ENCODE results near the gene TMEM178B. TPM values are rescaled to one million over a fixed set of nuclear protein-coding genes. Genes with fewer than 3 reads are reported as not detected.

Gene TMEM178B
- total RNA-seq, 1 donor from 2014 or later, result 19.7 TPM

- H3K4me1 Mint-ChIP-seq, result peaks cover 59% of the 10 kb centered on the region
These were observed 48.9 kb downstream of the TMEM178B start for GRCh38 chr7:141122736-141123135.

DNA sequence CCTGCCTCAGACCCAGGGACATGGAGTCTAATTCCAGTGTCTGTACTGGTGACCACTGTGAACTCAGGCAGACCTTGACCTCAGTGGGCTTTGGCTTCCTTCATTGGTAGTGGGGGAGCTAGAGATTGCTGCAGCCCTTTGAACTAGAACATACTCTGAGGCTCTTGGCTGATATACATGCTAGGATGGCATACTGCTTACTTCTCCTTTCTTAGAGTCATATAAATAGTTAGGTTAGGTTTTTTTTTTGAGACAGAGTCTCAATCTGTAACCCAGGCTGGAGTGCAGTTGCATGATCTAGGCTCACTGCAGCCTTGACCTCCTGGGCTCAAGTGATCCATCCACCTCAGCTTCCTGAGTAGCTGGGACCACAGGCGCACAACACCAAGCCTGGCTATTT, 49.7 kb downstream of the TMEM178B start:
- TF ChIP-seq, protein P1, sequence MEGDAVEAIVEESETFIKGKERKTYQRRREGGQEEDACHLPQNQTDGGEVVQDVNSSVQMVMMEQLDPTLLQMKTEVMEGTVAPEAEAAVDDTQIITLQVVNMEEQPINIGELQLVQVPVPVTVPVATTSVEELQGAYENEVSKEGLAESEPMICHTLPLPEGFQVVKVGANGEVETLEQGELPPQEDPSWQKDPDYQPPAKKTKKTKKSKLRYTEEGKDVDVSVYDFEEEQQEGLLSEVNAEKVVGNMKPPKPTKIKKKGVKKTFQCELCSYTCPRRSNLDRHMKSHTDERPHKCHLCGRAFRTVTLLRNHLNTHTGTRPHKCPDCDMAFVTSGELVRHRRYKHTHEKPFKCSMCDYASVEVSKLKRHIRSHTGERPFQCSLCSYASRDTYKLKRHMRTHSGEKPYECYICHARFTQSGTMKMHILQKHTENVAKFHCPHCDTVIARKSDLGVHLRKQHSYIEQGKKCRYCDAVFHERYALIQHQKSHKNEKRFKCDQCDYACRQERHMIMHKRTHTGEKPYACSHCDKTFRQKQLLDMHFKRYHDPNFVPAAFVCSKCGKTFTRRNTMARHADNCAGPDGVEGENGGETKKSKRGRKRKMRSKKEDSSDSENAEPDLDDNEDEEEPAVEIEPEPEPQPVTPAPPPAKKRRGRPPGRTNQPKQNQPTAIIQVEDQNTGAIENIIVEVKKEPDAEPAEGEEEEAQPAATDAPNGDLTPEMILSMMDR (conservative IDR thresholded peaks at IDR 0.05), result no peak
- Mint-ChIP-seq H3K4me3 (no peak overlapping the region), H3K36me3 (ENCODE audit: low read depth) (peaks cover 4% of the 10 kb centered on the region), H3K27ac (ENCODE audit: unreplicated experiment) (no peak overlapping the region), H3K27me3 (ENCODE audit: low read depth) (no peaks in the 10 kb centered on the region), H3K9me3 (peaks cover 4% of the 10 kb centered on the region), H3K4me1 (peaks cover 62% of the 10 kb centered on the region)
- no peak for DNase-seq (ENCODE audit: low read depth, low spot score)

More at GRCh38 chr7:141122736-141123135, 48.9 kb downstream of the TMEM178B start:
- peaks cover 4% of the 10 kb centered on the region for H3K36me3 Mint-ChIP-seq (ENCODE audit: low read depth)
- H3K27ac Mint-ChIP-seq (ENCODE audit: unreplicated experiment), result no peak overlapping the region
- peaks cover 4% of the 10 kb centered on the region for H3K9me3 Mint-ChIP-seq
- TF ChIP-seq, protein P1 (conservative IDR thresholded peaks at IDR 0.05), result no peak
- no peak for DNase-seq (ENCODE audit: low read depth, low spot score)
- no peak overlapping the region for H3K4me3 Mint-ChIP-seq
- H3K27me3 Mint-ChIP-seq (ENCODE audit: low read depth), result no peaks in the 10 kb centered on the region

GRCh38 chr7:141126107-141126506, 52.2 kb downstream of the TMEM178B start:
- Mint-ChIP-seq H3K9me3 (peaks cover 4% of the 10 kb centered on the region), H3K4me1 (peaks cover 67% of the 10 kb centered on the region), H3K4me3 (peak overlapping the region; percentile 65), H3K27me3 (ENCODE audit: low read depth) (no peaks in the 10 kb centered on the region), H3K36me3 (ENCODE audit: low read depth) (peaks cover 4% of the 10 kb centered on the region), H3K27ac (ENCODE audit: unreplicated experiment) (peak overlapping the region; percentile 86)
- TF ChIP-seq, protein P1 (conservative IDR thresholded peaks at IDR 0.05), result no peak
- DNase-seq (ENCODE audit: low read depth, low spot score), result no peak

DNA sequence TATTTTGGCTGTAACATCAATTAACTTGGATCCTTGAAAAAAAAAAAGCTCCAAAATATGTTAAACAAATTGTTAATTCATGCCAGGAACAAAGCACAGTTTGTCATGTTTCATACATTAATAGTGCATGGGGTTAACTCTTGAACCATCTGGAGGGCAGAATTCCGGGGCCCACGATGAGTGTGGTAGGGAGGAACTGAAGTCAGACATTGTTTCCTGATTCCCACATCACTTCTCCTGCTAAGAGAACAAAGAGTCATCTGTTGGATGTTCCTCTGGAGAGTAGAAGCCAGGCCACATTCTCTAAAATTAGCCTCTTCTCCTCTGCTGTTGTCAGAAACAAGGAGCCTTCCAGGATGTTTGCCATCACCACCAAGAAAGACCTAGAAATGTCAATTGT, 54.6 kb downstream of the TMEM178B start:
- Mint-ChIP-seq H3K27ac (ENCODE audit: unreplicated experiment) (peak overlapping the region; percentile 96), H3K9me3 (peaks cover 8% of the 10 kb centered on the region), H3K4me1 (peaks cover 67% of the 10 kb centered on the region), H3K36me3 (ENCODE audit: low read depth) (peaks cover 10% of the 10 kb centered on the region), H3K4me3 (peak overlapping the region; percentile 71), H3K27me3 (ENCODE audit: low read depth) (no peaks in the 10 kb centered on the region)
- DNase-seq (ENCODE audit: low read depth, low spot score), result peak; percentile 20
- TF ChIP-seq, protein P1 (conservative IDR thresholded peaks at IDR 0.05), result no peak

- Mint-ChIP-seq H3K4me3 (peak overlapping the region; percentile 71), H3K27ac (ENCODE audit: unreplicated experiment) (peak overlapping the region; percentile 96), H3K27me3 (ENCODE audit: low read depth) (no peaks in the 10 kb centered on the region), H3K36me3 (ENCODE audit: low read depth) (peaks cover 12% of the 10 kb centered on the region), H3K4me1 (peaks cover 70% of the 10 kb centered on the region), H3K9me3 (peaks cover 11% of the 10 kb centered on the region)
- TF ChIP-seq, protein P1 (conservative IDR thresholded peaks at IDR 0.05), result no peak
- DNase-seq (ENCODE audit: low read depth, low spot score), result no peak
These were observed 55.1 kb downstream of the TMEM178B start for GRCh38 chr7:141128931-141129330.
